MM.1S (cell line): ENCODE measurements around the gene PTGDR2.

Experiments
- DNase-seq: peaks from one replicate; pipeline ENCODE4 v3.0.0-alpha.2; 2015
- H2AFZ ChIP-seq: fragments of 300-600 bp; sonication (generic); 2 replicates; pipeline ENCODE4 v1.6.0; 2016; ENCODE audit warnings: antibody characterized with exemption, low read length
- H3F3A ChIP-seq: fragments of 300-600 bp; sonication (generic); 2 replicates; pipeline ENCODE4 v1.6.1; 2016; ENCODE audit warnings: mild to moderate bottlenecking, antibody characterized with exemption, low read length, moderate library complexity, mixed read lengths; ENCODE audit not compliant: insufficient read depth
- H3K27ac ChIP-seq: fragments of 300-600 bp; sonication (generic); 2 replicates; pipeline ENCODE4 v1.5.1; 2016; ENCODE audit warnings: mild to moderate bottlenecking, low read length
- H3K27me3 ChIP-seq: fragments of 300-600 bp; sonication (generic); replicated peaks from 2 replicates; pipeline ENCODE4 v1.6.0; 2016; ENCODE audit warnings: low read length; ENCODE audit not compliant: insufficient read depth
- H3K36me3 ChIP-seq: fragments of 300-600 bp; sonication (generic); replicated peaks from 2 replicates; pipeline ENCODE4 v1.6.1; 2016; ENCODE audit warnings: mild to moderate bottlenecking, low read length, mixed read lengths; ENCODE audit not compliant: insufficient read depth
- H3K4me1 ChIP-seq: fragments of 300-600 bp; sonication (generic); 2 replicates; pipeline ENCODE4 v1.6.1; 2016; ENCODE audit warnings: low read length, mixed read lengths
- H3K4me2 ChIP-seq: fragments of 300-600 bp; sonication (generic); 2 replicates; pipeline ENCODE4 v1.6.0; 2016; ENCODE audit warnings: low read depth, low read length
- H3K4me3 ChIP-seq: fragments of 300-600 bp; sonication (generic); 2 replicates; pipeline ENCODE4 v1.5.1; 2016; ENCODE audit warnings: low read length, mixed read lengths
- H3K79me2 ChIP-seq: fragments of 300-600 bp; sonication (generic); 2 replicates; pipeline ENCODE4 v1.6.1; 2016; ENCODE audit warnings: mixed run types, low read length, mixed read lengths
- H3K9ac ChIP-seq: fragments of 300-600 bp; sonication (generic); 2 replicates; pipeline ENCODE4 v1.6.1; 2016; ENCODE audit warnings: low read length, mixed read lengths
- H3K9me2 ChIP-seq: fragments of 300-600 bp; sonication (generic); replicated peaks from 2 replicates; pipeline ENCODE4 v1.6.1; 2016; ENCODE audit warnings: mild to moderate bottlenecking, low read length, mixed read lengths; ENCODE audit not compliant: insufficient read depth
- H3K9me3 ChIP-seq: fragments of 300-600 bp; sonication (generic); replicated peaks from 2 replicates; pipeline ENCODE4 v1.6.1; 2016; ENCODE audit warnings: mild to moderate bottlenecking, low read length, mixed read lengths; ENCODE audit not compliant: insufficient read depth
- H4K20me1 ChIP-seq: fragments of 300-600 bp; sonication (generic); 2 replicates; pipeline ENCODE4 v1.6.1; 2016; ENCODE audit warnings: mild to moderate bottlenecking, low read length, moderate library complexity, mixed read lengths; ENCODE audit not compliant: insufficient read depth
- CTCF ChIP-seq: fragments of 300-600 bp; sonication (generic); IDR thresholded peaks from 2 replicates; pipeline ENCODE4 v1.5.1; 2016; ENCODE audit warnings: antibody characterized with exemption, low read length, mixed read lengths
- EZH2 ChIP-seq: fragments of 300-600 bp; sonication (generic); optimal IDR thresholded peaks from 2 replicates; pipeline ENCODE3; 2017; ENCODE audit warnings: low read depth, mild to moderate bottlenecking, antibody characterized with exemption, low read length, mixed read lengths
- EZH2phosphoT487 ChIP-seq: fragments of 300-600 bp; sonication (generic); IDR thresholded peaks from 2 replicates; pipeline ENCODE4 v1.6.1; 2018; ENCODE audit warnings: antibody characterized with exemption, low read length

The PTGDR2 gene

GRCh38 chr11:60890696-60891095 is 34.9 kb upstream of the PTGDR2 start:
- Histone ChIP-seq H3K9me3 (no peaks in the 10 kb centered on the region), H3K36me3 (peaks cover 3% of the 10 kb centered on the region), H3K4me2 (no peak overlapping the region), H3K4me3 (no peak overlapping the region), H3K9ac (no peak overlapping the region), H3K79me2 (0 out of 2 replicates have a peak, but pooled peaks cover 4% of the 10 kb centered on the region), H3K4me1 (peaks cover 6% of the 10 kb centered on the region; the same call in 1 of the 2 replicates), H3F3A (peaks cover 7% of the 10 kb centered on the region; the same call in 1 of the 2 replicates), H3K27me3 (no peaks in the 10 kb centered on the region), H2AFZ (no peak overlapping the region), H3K27ac (no peak overlapping the region), H3K9me2 (no peaks in the 10 kb centered on the region), H4K20me1 (no peaks in the 10 kb centered on the region)
- DNase-seq, result no peak
- no peak for TF ChIP-seq EZH2

GRCh38 chr11:60889869-60890311 is 34.1 kb upstream of the PTGDR2 start:
- H3K27ac ChIP-seq, result no peak overlapping the region
- H4K20me1 ChIP-seq, result no peaks in the 10 kb centered on the region
- TF ChIP-seq EZH2 (no peak), EZH2phosphoT487 (no peak), CTCF (no peak)
- 0 out of 2 replicates have a peak, but pooled peaks cover 4% of the 10 kb centered on the region for H3K79me2 ChIP-seq
- H3K27me3 ChIP-seq, result no peaks in the 10 kb centered on the region
- H2AFZ ChIP-seq, result no peak overlapping the region
- no peak for DNase-seq
- no peaks in the 10 kb centered on the region for H3K9me3 ChIP-seq
- no peak overlapping the region for H3K4me3 ChIP-seq
- H3F3A ChIP-seq, result peaks cover 7% of the 10 kb centered on the region; the same call in 1 of the 2 replicates
- H3K9ac ChIP-seq, result no peak overlapping the region
- peaks cover 1% of the 10 kb centered on the region for H3K36me3 ChIP-seq
- H3K9me2 ChIP-seq, result no peaks in the 10 kb centered on the region
- H3K4me2 ChIP-seq, result no peak overlapping the region
- H3K4me1 ChIP-seq, result peaks cover 6% of the 10 kb centered on the region; the same call in 1 of the 2 replicates

- Histone ChIP-seq H3K27me3 (no peaks in the 10 kb centered on the region), H3K79me2 (0 out of 2 replicates have a peak, but pooled peaks cover under 1% of the 10 kb centered on the region), H3K4me1 (peaks cover 6% of the 10 kb centered on the region; the same call in 1 of the 2 replicates), H2AFZ (no peak overlapping the region), H3K9ac (no peak overlapping the region), H3K9me3 (no peaks in the 10 kb centered on the region), H3K27ac (no peak overlapping the region), H4K20me1 (no peaks in the 10 kb centered on the region), H3K36me3 (no peaks in the 10 kb centered on the region), H3K4me3 (no peak overlapping the region), H3K9me2 (no peaks in the 10 kb centered on the region), H3F3A (peaks cover 7% of the 10 kb centered on the region; the same call in 1 of the 2 replicates), H3K4me2 (0 out of 2 replicates have a peak overlapping the region, but pooled peaks have one; percentile 12)
- peak; percentile 79 for DNase-seq
- TF ChIP-seq EZH2, result no peak
- TF ChIP-seq CTCF, result peak; percentile 90
Measured at GRCh38 chr11:60887556-60887955, 31.8 kb upstream of the PTGDR2 start.

GRCh38 chr11:60880643-60881282 is 25.0 kb upstream of the PTGDR2 start:
- no peaks in the 10 kb centered on the region for H3K79me2 ChIP-seq

More at GRCh38 chr11:60880643-60881282, 25.0 kb upstream of the PTGDR2 start:
- H3K4me3 ChIP-seq, result no peak overlapping the region
- no peaks in the 10 kb centered on the region for H3K27me3 ChIP-seq
- no peaks in the 10 kb centered on the region for H3F3A ChIP-seq
- H3K9me3 ChIP-seq, result no peaks in the 10 kb centered on the region
- no peak overlapping the region for H2AFZ ChIP-seq
- H4K20me1 ChIP-seq, result no peaks in the 10 kb centered on the region
- H3K9me2 ChIP-seq, result no peaks in the 10 kb centered on the region
- no peaks in the 10 kb centered on the region for H3K36me3 ChIP-seq
- DNase-seq, result no peak
- H3K4me2 ChIP-seq, result no peak overlapping the region
- H3K4me1 ChIP-seq, result peaks cover under 1% of the 10 kb centered on the region; the same call in 1 of the 2 replicates
- TF ChIP-seq EZH2 (no peak), EZH2phosphoT487 (no peak), CTCF (no peak)
- H3K9ac ChIP-seq, result no peak overlapping the region
- no peak overlapping the region for H3K27ac ChIP-seq
